NT2/D1 (cell line): ENCODE results near the gene FAM120A.

ENCODE experiments used
- SUZ12 ChIP-seq: IDR thresholded peaks from 2 replicates; pipeline ENCODE4 v1.6.1; 2011; ENCODE audit not compliant: insufficient read length, insufficient read depth; ENCODE audit errors: extremely low read depth
- YY1 ChIP-seq: IDR thresholded peaks from 2 replicates; pipeline ENCODE4 v1.6.1; 2011; ENCODE audit not compliant: insufficient read length, insufficient read depth
- ZNF274 ChIP-seq: IDR thresholded peaks from 2 replicates; pipeline ENCODE4 v1.6.1; 2011; ENCODE audit warnings: mild to moderate bottlenecking, low read depth, low read length

GRCh38 chr9:93510041-93510440 lies 58.6 kb downstream of the FAM120A start:
- TF ChIP-seq ZNF274 (no peak), YY1 (no peak), SUZ12 (no peak)
